B cell (primary cell): ENCODE results near the gene STK33. TPM values are rescaled to one million over a fixed set of nuclear protein-coding genes. Genes with fewer than 3 reads are reported as not detected.

Source experiments
- ATAC-seq: fragments of 200-7000 bp; cut with Tn5 transposase; one replicate; pipeline ENCODE4 v1.10.0; 2021; ENCODE audit warnings: low read depth, mild to moderate bottlenecking, moderate number of reproducible peaks, moderate library complexity
- CTCF ChIA-PET: fragments of 350-600 bp; sonication (Branson Sonifier 250); formaldehyde crosslinking; loops from one replicate; lab custom pipeline; 2021; ENCODE audit warnings: antibody characterized with exemption, inconsistent platforms; lab: Charles Lee
- POLR2A ChIA-PET: fragments of 350-600 bp; sonication (Branson Sonifier 250); formaldehyde crosslinking; loops from one replicate; lab custom pipeline; 2021; ENCODE audit warnings: antibody characterized with exemption; lab: Charles Lee
- DNase-seq: peaks from one replicate; pipeline ENCODE4 v3.0.0; 2013
- H2AFZ ChIP-seq: 2 replicates; pipeline ENCODE4 v1.6.1; 2012; ENCODE audit warnings: mild to moderate bottlenecking, low read depth, low read length; ENCODE audit not compliant: insufficient read depth, poor library complexity, severe bottlenecking
- H3K27ac ChIP-seq, 2 donors: 1 replicate in 1 of 2; 2 replicates in 1 of 2; pipeline ENCODE4 v1.5.1; 2012 to 2013; ENCODE audit warnings: low read length in 2 of 2, mild to moderate bottlenecking in 2 of 2, moderate library complexity in 1 of 2
- H3K27me3 ChIP-seq, 4 experiments: fragments of 200-600 bp in 1 of 4; sonication (generic) in 1 of 4; replicated peaks in 1 of 4; 1 replicate in 2 of 4; 2 replicates in 2 of 4; pipeline versions ENCODE4 v1.6.1 to v1.7.0; 2013 to 2016; ENCODE audit warnings: low read length in 3 of 4, mild to moderate bottlenecking in 2 of 4, mixed read lengths in 1 of 4, moderate library complexity in 1 of 4; ENCODE audit not compliant: insufficient read depth in 4 of 4, control insufficient read depth in 3 of 4; ENCODE audit errors: control extremely low read depth in 1 of 4
- H3K36me3 ChIP-seq, 2 experiments: replicated peaks in 1 of 2; 1 replicate in 1 of 2; 2 replicates in 1 of 2; pipeline versions ENCODE4 v1.6.1 to v1.7.1; 2013; ENCODE audit warnings: low read length in 1 of 2; ENCODE audit not compliant: insufficient read depth in 2 of 2, control insufficient read depth in 1 of 2; ENCODE audit errors: control extremely low read depth in 1 of 2, extremely low read depth in 1 of 2
- H3K4me1 ChIP-seq, 2 donors: fragments of 200-600 bp in 1 of 2; sonication (generic) in 1 of 2; 1 replicate in 1 of 2; 2 replicates in 1 of 2; pipeline versions ENCODE4 v1.5.1 to v1.6.1; 2013 to 2017; ENCODE audit warnings: low read length in 2 of 2; ENCODE audit not compliant: control insufficient read depth in 2 of 2, insufficient read depth in 2 of 2
- H3K4me2 ChIP-seq: replicated peaks from 2 replicates; pipeline ENCODE3; 2012; ENCODE audit warnings: mild to moderate bottlenecking, low read depth, low read length; ENCODE audit not compliant: poor library complexity, severe bottlenecking
- H3K4me3 ChIP-seq, 5 experiments: fragments of 200-600 bp in 1 of 5; sonication (generic) in 1 of 5; 1 replicate in 3 of 5; 2 replicates in 2 of 5; pipeline versions ENCODE4 v1.5.1 to v1.7.0; 2011 to 2016; ENCODE audit warnings: low read length in 4 of 5, mild to moderate bottlenecking in 4 of 5, low read depth in 2 of 5, control low read depth in 1 of 5, moderate library complexity in 1 of 5; ENCODE audit not compliant: insufficient read depth in 1 of 5; ENCODE audit errors: control extremely low read depth in 1 of 5, extremely low read depth in 1 of 5
- H3K79me2 ChIP-seq: fragments of 200-600 bp; sonication (generic); one replicate; pipeline ENCODE4 v1.6.0; 2016; ENCODE audit warnings: low read length; ENCODE audit not compliant: control insufficient read depth, insufficient read depth
- H3K9ac ChIP-seq: fragments of 200-600 bp; sonication (generic); 2 replicates; pipeline ENCODE4 v1.6.1; 2017; ENCODE audit warnings: mild to moderate bottlenecking, low read length, moderate library complexity
- H3K9me3 ChIP-seq, 3 donors: one replicate each; pipeline versions ENCODE4 v1.6.1 to v1.7.1; 2013; ENCODE audit warnings: low read length in 2 of 3; ENCODE audit not compliant: control insufficient read depth in 2 of 3, insufficient read depth in 1 of 3; ENCODE audit errors: control extremely low read depth in 1 of 3
- H4K20me1 ChIP-seq: 2 replicates; pipeline ENCODE4 v1.6.0; 2012; ENCODE audit warnings: mild to moderate bottlenecking, low read length; ENCODE audit not compliant: insufficient read depth, control insufficient read depth, poor library complexity, severe bottlenecking
- H3K27ac Mint-ChIP-seq: one replicate; pipeline ENCODE4 v1.8.0; 2021; ENCODE audit warnings: mixed read lengths
- H3K27me3 Mint-ChIP-seq: one replicate; pipeline ENCODE4 v1.8.0; 2021; ENCODE audit warnings: mixed read lengths
- H3K4me1 Mint-ChIP-seq: one replicate; pipeline ENCODE4 v1.8.0; 2021; ENCODE audit warnings: mixed read lengths
- H3K4me3 Mint-ChIP-seq: one replicate; pipeline ENCODE4 v1.8.0; 2021; ENCODE audit warnings: mixed read lengths
- H3K9me3 Mint-ChIP-seq: one replicate; pipeline ENCODE4 v1.8.0; 2022; ENCODE audit warnings: mixed read lengths; ENCODE audit not compliant: insufficient read depth
- CTCF ChIP-seq: fragments of 200-600 bp; IDR thresholded peaks from one replicate; pipeline ENCODE4 v1.8.0; 2022; ENCODE audit warnings: antibody characterized with exemption, mild to moderate bottlenecking
- EZH2 ChIP-seq: IDR thresholded peaks from 2 replicates; pipeline ENCODE4 v1.6.1; 2012; ENCODE audit warnings: borderline replicate concordance, low read depth, mild to moderate bottlenecking, moderate library complexity, low read length; ENCODE audit not compliant: insufficient read depth, poor library complexity, severe bottlenecking
- WGBS: methylation state at CpG from one replicate; pipeline ENCODE4 v1.1.5; 2013; ENCODE audit warnings: missing lambda C conversion rate; ENCODE audit not compliant: insufficient coverage; 5-methylcytosine and 5-hydroxymethylcytosine counted together
- intact Hi-C: fragments of 100-400 bp; cut with micrococcal nuclease; formaldehyde crosslinking; loops from one replicate; pipeline ENCODE4 v1.10.0; 2022
- polyA plus RNA-seq: library from polyadenylated mRNA; depleted of rRNA; stranded (reverse); fragments of >200 nt; gene quantifications from 2 replicates; pipeline ENCODE4 v1.2.3, GENCODE V29; 2012
- total RNA-seq, 2 donors: library from RNA; stranded (reverse); fragments of 120-200 nt in 1 of 2; gene quantifications; 1 replicate in 1 of 2; 2 replicates in 1 of 2; pipeline versions ENCODE4 v1.2.3 to v1.2.4, GENCODE V29; 2013 to 2022

STK33 gene
- total and polyA plus RNA-seq, 2 donors (not counting 1 experiment from before 2014, with no cell fraction given) = 3.1 to 9.3 TPM

GRCh38 chr11:8564526-8564925, 29.5 kb downstream of the STK33 start:
- H3K27ac ChIP-seq = no peak overlapping the region
- H3K4me1 ChIP-seq = no peaks in the 10 kb centered on the region
- H4K20me1 ChIP-seq = no peaks in the 10 kb centered on the region
- no peaks in the 10 kb centered on the region for H3K79me2 ChIP-seq
- ChIA-PET CTCF (interaction anchor here (0.7 to 9.7 kb wide), 7 partner anchors 12 to 370 kb away, joined by 3 to 88 read pairs (median 25); partner anchors contain the start of gene LMO1), POLR2A (no interaction called here)
- H3K9ac ChIP-seq = no peak overlapping the region
- no peak for DNase-seq
- H3K9me3 ChIP-seq = peaks cover 0 to 4% (median 1%) of the 10 kb centered on the region in 3 donors
- Mint-ChIP-seq H3K9me3 (peaks cover 2% of the 10 kb centered on the region), H3K27ac (no peak overlapping the region), H3K27me3 (peaks cover 3% of the 10 kb centered on the region), H3K4me3 (no peak overlapping the region), H3K4me1 (no peaks in the 10 kb centered on the region)
- ATAC-seq = no peak
- TF ChIP-seq CTCF = no peak
- no peak for TF ChIP-seq EZH2
- no peaks in the 10 kb centered on the region for H3K36me3 ChIP-seq
- no CpG with 5 or more reads among the region's 2 CpGs for WGBS
- intact Hi-C loops = no loop called here
- H2AFZ ChIP-seq = no peak overlapping the region
- no peak overlapping the region for H3K4me2 ChIP-seq
- no peak overlapping the region for H3K4me3 ChIP-seq
- H3K27me3 ChIP-seq = no peaks in the 10 kb centered on the region

- H3K27me3 Mint-ChIP-seq = peaks cover 3% of the 10 kb centered on the region
- Histone ChIP-seq H3K79me2 (no peaks in the 10 kb centered on the region), H3K9ac (no peak overlapping the region), H3K4me3 (no peak overlapping the region), H3K27me3 (no peaks in the 10 kb centered on the region), H3K36me3 (no peaks in the 10 kb centered on the region), H4K20me1 (no peaks in the 10 kb centered on the region), H2AFZ (no peak overlapping the region), H3K4me2 (no peak overlapping the region), H3K9me3 (peaks cover 0 to 4% (median 1%) of the 10 kb centered on the region in 3 donors), H3K4me1 (no peaks in the 10 kb centered on the region), H3K27ac (no peak overlapping the region)
- peaks cover 2% of the 10 kb centered on the region for H3K9me3 Mint-ChIP-seq
- H3K27ac Mint-ChIP-seq = no peak overlapping the region
- no peaks in the 10 kb centered on the region for H3K4me1 Mint-ChIP-seq
- no CpG with 5 or more reads among the region's 3 CpGs for WGBS
- no peak overlapping the region for H3K4me3 Mint-ChIP-seq
- ChIA-PET POLR2A (no interaction called here), CTCF (interaction anchor here (9.7 kb wide), 1 partner anchor 340 kb away, joined by 82 read pairs; no protein-coding TSS in a partner anchor)
- TF ChIP-seq CTCF = no peak
- TF ChIP-seq EZH2 = no peak
- ATAC-seq (no peak), DNase-seq (no peak)
- intact Hi-C loops = no loop called here
These were observed 32.6 kb downstream of the STK33 start for GRCh38 chr11:8561461-8561860.
